Globus pallidus (tissue), 1 donor: ENCODE measurements around the gene RPS10.
A peak's percentile ranks its signal among the peaks of the same experiment; 100 is the strongest.
"Not testable (repeated sequence)": the region's sequence is repeated elsewhere in the genome, so short reads cannot be mapped to it uniquely, and the experiment has no call there.

Experiments
- DNase-seq: peaks from one replicate; pipeline ENCODE4 v3.0.0-alpha.2; 2015; ENCODE audit warnings: low spot score

RPS10 gene

DNA sequence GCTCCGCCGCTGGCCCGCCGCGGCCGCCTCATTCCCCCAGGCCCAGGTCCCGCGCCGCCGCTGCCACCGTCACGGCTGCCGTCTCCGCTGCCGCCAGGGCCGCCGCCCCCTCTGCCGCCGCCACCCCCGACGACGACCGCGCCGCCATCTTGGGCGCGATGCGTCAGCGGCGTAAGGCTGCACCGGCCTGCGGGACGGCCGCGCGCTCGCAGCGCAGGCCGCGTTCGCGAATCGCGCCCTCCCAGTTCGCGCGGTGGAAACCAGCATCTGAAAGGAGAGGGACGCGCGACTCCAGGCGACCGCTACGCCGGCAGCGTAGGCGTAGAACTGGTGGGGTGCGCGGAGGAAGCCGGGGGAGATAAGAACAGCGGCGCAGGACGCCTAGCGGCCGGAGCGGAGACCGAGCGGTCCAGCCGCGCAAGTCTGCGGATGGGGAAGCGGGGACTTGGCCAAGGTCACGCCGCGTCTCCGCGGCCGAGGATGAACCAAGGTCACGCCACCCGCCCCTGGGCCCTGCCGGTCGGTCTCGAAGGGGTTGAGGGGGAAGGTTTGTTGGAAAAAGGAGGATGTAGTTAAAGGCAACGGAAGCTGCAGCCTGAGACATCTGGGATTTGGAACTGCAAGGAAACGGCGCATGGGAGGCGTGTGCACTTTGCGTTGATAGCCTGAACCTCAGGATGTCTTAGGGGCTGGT, 33.2 kb downstream of the RPS10 start, which contains the start of gene NUDT3:
NUDT3 (minus strand) TSS at position 173 of the 694 bp plus-strand sequence. CDS start 307 bp downstream, outside the sequence.
- peak; percentile 97 for DNase-seq

DNA sequence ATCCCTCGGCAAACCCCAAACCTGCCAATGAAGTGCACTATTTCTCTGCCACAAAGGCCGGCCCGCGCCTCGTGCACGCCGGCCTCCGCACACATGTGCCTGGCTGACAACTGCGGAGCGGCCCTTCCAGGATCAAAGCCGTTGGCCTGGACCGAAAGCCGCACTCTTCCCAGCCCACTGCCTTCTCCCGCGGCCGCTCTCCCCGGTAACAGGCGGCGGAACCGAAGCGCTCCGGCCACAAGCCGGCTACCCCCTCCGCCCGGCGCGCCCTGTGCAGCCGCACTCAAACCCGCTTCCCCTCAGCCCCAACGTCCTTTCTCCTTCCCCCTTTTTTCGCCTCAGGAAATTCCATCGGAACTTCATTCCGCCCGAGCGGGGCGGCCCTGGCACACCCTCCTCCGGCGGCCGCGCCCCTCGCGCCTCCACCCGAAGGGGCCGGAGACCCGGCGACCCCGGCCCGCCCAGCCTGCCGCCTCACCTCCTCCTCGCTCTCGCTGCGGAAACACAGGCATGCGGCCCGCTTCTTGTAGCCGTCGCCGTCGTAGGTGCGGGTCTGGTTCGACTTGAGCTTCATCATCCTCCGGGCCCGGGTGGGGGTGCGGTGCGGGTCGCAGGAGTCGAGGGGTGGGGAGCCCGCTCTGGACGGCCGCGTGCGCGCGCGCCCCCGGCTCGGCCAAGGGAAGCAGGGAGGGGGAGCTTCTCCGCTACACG, 33.9 kb downstream of the RPS10 start:
- peak; percentile 41 for DNase-seq

DNA sequence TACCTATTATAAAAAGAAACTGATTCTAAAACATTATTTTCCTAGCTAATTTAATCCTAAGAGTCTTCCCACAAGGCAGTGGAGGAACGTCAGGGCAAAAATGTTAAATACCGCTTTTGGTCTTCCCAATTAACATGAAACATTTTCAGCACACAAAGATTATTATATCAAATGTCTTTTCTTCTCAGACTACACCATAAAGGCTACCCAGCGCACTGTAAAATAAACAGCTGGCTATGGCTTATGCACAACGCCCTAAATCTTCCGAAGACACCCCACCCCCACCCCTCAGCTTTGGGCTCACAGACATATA, 34.4 kb downstream of the RPS10 start:
- peak; percentile 22 for DNase-seq

DNA sequence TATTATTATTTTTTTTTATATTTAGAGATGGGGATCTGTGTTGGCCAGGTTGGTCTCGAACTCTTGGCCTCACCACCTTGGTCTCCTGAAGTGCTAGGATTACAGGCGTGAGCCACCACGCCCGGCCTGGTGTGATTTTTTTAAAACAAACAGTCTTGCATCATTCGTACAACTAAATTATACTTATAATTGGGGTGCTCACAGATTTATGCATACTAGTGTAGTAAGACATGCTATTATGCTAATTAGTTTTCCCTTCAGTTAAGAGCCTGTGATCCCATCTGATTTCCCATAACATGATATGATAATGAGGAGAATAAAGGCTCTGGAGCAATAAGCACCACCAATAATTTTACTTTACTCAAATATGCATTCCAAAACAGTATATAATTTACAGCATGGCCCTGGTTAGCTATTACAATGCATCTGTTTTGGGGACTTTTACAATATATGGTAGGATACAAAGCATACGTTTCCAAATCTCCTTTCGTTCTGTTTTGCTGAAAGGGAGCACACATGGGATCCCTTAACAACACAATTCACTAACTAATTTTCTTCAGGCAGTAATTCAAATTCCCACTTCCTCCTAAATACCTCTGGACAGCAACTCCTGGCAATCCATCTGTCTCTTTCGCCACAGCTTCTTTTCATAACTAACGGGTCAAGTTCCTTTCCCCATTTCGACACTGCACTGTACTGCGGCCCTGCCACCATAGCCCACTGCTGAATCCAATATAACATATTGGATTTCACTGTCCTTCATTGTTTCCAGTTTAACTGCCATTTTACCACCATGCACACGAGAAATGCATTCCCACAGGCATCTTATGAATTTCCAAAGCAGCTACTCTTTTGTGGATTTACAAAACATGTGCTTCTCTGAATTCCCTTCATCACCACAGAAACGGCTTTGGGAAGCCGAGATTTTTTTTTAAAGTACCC, 35.1 kb downstream of the RPS10 start:
- DNase-seq: peak; percentile 51

DNA sequence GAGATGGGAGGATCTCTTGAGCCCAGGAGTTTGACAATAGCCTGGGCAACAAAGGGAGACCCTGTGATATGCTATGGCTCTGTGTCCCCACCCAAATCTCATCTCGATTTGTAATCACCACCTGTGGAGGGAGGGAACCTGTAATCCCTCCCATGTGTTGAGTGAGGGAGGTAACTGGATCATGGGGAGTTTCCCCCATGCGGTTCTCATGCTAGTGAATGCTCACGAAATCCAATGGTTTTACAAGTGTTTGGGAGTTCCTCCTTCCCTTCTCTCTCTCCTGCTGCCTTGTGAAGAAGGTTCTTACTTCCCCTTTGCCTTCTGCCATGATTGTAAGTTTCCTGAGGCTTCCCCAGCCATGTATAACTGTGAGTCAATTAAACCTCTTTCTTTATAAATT, 36.8 kb downstream of the RPS10 start:
- DNase-seq: no peak

DNA sequence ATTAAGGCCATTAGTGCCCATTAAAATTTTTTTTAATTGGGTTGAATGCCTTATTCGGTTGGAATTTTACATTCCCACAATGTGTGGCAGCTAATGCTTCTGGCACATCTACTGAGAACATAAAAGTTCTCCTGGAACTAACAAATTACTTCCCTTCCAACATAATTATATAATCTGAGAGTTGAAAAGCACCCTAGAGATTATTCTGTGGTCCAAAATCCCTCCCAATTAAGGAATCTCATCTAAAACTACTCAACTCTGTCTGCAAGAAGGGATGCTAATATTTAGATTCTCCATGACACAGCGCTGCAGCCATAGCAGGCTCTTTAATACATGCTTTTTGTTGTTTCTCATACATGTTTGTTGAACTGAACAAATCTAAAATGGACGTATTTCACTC, 37.4 kb downstream of the RPS10 start:
- DNase-seq: no peak

DNA sequence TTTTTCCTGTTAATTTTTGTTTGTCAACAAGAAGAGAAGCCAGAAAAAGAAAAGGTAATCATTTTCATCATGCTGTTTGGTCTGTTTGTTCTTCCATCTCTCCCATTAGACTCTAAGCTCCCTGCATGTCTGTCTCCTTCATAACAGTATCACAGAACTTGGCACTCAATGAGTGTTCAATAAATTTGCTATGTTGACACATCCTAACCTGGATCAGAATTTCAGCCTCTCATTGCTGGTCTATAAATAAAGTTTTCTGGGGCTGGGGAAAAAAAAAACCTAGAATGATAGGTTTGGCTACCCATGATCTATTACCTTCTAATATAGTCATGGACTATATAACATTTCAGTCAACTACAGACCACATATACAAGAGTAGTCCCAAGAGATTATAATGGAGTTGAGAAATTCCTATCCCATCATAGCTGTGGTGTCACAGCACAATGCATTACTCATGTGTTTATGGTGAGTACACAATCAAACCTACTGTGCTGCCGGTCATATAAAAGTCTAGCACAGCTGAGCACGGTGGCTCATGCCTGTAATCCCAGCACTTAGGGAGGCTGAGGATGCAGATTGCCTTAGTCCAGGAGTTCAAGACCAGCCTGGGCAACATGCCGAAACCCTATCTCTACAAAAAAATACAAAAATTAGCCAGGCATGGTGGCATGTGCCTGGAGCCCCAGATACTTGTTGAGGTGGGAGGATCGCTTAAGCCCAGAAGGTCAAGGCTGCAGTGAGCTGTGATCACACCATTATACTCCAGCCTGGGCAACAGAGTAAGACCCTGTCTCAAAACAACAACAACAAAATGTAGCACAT, 39.3 kb downstream of the RPS10 start:
- DNase-seq: no peak

DNA sequence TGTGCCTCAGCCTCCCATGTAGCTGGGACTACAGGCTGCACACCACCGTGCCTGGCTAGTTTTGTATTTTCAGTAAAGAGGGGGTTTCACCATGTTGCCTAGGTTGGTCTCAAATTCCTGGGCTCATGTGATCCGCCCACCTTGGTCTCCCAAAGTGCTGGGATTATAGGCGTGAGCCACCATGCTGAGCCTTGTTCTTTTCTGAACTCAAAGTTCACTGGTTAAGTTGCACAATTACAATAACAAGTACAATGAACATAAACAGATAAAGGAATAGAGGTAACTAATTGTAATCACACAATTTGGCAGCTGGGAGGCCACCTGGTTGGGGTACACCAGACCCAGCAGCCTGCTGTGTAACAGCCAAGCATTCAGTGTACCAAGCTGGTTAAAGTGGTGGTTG, 40.1 kb downstream of the RPS10 start:
- DNase-seq: no peak

DNA sequence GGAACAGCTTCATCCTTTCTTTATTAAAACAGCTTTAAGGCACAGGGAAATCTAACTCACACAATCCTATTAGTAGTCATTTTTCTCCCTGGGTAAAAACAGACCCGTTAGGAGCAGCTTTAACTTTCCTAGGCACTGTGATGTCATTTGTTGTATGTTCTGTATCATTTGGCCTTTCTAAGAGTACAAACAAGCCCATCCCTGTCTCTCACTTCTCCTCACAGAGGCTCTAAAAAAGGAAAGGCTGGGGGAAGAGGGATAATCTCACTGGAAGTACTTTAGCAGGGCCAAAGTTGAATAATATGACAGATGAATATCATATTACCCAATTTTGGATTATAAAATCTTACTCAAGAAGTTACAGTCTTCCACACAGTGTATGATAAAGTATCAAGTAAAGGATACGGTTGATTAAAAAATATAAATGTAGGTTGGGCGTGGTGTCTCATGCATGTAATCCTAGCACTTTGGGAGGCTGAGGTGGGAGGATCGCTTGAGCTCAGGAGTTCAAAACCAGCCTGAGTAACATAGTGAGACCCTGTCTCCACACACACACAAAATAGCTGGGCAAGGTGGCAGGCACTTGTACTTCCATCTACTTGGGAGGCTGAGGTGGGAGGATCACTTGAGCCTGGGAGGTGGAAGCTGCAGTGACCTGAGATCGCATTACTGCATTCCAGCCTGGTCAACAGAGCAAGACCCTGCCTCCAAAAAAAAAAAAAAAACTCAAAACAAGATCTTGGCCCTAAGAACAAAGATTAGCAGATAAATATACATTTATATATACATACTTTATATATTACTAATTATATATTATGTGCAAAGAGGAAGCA, 41.3 kb downstream of the RPS10 start:
- no peak for DNase-seq

DNA sequence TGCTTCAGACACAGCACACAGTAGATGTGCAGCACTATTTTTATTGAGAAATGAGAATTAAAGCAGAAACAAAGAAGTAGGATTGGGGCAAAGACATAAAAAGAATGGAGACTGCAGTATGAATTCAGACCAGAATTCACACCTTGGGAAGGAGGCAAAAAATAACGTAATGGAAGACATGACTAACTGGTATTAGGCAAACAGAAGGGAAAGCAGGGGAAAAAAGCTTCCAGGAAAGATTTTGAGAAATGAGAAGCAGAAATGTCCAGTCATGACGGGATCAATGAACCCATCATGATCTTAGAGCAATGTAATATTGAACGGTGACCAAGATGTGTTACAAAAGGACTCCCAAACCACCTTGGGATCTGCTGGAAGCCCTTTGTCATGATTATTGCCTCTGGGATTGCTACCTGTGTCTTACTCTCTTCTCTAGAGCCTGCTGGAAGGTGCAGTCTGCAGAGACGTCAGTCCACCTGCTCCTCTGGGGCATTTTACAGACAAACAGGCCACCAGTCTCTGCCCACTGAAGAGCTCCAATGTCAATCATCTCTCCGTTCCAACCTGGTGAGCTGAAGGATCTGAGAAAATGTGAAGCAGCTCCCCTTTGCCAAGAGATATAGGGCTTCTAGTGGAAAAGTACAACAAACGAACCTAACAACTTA, 42.1 kb downstream of the RPS10 start:
- no peak for DNase-seq

DNA sequence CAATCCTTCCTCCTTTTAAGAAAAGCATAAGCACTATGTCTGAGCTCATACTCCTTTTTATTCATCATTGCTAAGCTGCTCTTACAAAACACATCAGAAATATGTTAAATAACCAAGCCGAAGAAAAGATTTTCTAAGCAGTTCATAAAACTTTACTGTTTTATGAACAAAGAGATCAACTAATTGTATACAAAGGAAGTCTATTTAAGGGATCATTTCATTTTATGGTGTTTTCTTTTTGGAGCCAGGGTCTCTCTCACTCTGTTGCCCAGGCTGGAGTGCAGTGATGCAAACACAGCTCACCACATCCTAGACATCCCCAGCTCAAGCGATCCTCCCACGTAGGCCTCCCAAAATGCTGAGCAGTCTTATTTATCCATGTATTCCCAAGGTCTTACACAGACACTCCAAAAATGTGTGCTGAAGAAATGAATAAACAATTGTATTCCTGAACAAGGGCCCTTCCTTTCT, 42.7 kb downstream of the RPS10 start:
- DNase-seq: no peak

DNA sequence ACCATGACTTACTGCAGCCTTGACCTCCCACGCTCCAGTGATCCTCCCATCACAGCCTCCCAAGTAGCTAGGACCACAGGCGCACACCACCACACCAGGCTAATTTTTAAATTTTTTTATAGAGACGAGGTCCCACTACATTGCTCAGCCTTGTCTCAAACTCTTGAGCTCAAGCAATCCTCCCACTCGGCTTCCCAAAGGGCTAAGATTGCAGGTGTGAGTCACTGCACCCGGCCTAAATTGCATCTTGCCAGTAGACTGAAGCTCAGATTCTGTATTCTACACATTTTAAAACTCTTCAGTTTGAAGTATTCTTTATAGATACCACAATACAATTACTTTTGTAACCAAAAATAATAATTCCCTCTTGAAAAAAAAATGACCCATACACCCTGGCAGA, 44.8 kb downstream of the RPS10 start:
- DNase-seq: no peak

DNA sequence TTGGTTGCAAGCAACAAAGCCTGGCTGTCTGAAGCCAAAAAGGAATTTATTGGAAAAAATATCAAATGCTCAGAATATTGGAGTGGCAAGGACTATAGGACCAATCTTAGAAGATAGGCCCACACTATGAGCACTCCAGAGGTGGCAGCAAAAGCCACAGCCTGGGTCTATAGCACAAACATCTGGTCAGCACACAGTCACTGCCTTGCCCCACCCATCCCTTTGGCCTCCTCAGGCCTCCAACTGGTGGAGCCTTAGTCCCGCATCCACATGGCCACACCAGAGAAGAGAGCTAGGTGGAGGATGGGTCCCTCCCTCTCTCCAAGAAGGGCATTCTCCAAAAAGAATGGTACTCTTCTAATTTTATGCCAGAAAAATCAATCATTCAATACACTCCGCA, 47.4 kb downstream of the RPS10 start:
- DNase-seq: no peak

DNA sequence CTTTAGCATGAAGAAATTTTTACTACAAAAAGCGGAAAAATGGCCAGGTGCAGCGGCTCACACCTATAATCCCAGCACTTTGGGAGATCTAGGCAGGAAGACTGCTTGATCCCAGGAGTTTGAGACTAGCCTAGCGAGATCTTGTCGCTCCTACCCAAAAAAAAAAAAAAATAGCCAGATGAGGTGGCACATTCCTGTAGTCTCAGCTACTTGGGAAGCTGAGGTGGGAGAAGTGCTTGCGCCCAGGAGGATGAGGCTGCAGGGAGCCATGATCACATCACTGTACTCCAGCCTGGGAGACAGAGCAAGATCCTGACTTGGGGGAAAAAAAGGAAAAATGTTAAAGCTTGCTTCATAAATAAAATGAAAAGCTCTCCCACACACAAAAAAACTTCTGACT, 47.9 kb downstream of the RPS10 start:
- no peak for DNase-seq

DNA sequence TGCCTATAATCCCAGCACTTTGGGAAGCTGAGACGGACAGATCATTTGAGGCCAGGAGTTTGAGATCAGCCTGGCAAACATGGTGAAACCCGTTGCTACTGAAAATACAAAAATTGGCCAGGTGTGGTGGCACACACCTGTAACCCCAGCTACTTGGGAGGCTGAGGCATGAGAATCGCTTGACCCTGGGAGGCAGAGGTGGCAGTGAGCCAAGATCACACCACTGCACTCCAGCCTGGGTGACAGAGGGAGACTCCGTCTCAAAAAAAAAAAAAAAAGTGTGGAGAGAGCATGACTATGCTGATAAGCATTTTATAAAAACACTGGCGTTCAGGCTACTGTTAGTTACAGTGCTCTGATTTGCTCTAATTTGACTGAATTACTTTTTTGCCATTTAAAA, 48.3 kb downstream of the RPS10 start:
- DNase-seq: not testable (repeated sequence)

DNA sequence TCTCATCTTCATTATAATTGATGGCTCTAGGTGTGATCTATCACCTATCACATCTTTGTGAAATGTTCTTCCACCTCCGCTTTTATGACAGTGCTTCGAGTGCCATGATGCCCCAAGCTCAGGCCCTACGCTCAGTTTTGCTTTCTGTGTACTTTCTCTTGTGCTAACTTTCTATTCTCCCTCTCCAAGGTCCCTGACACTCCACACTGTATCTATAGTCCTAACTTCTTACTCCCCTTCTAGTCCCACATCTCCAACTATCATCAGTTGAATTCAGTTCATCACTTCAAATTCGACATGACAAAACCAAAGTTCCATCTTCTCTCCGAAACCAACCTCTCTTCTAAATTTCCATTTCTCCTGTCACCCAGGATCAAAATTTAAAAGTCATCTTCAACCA, 50.0 kb downstream of the RPS10 start:
- DNase-seq: no peak

DNA sequence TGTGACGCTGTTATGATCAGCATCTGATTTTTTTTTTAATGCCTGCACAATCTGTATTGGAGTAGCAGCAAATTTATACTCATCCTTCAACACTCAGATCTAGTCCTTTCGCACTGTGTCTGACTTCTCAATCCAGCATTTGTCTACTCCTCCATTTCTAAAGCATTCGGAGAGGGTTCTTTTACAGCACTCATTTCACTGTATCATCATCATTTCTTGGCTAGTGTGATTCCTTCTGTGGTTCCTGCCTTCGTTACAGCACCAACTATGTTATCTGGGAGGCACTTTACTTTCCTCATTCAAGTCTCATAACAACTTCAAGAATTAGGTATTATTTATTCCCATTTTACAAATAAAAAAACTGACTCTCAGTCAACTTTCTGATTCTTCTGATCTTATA, 51.4 kb downstream of the RPS10 start:
- no peak for DNase-seq

DNA sequence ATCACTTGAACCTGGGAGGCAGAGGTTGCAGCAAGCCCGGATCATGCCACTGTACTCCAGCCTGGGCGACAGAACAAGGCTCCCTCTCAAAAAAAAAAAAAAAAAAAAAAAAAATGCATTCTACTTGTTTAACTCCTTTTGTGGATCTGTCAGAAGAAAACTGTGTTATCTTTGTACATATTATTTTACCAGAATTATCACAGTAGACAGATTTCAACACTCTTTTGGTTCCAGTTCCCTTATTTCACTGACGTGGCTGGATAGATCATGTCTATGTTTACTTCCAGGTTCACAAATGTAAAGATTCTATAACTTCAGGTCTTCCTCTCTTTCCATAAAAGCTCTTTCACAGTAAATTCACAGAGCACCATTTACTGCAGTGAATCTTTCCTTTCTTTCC, 51.8 kb downstream of the RPS10 start:
- DNase-seq: peak; percentile 21

DNA sequence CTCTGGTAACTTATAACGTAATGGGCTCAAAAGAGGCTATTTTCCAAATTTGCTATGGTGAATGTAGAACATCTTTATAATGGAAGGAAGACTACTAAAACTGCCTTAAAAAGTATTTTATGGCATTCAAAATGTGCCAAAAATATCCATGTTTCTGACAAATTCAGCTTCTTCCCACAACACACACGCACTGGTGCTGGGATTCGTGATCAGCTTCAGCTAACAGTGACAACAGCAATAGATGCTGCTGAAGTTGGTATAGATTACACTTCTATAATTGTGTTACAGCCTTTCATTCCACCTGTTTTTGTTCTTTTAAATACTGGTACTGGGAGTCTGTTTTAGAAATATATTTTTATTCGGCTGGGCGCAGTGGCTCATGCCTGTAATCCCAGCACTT, 52.4 kb downstream of the RPS10 start:
- DNase-seq: no peak

DNA sequence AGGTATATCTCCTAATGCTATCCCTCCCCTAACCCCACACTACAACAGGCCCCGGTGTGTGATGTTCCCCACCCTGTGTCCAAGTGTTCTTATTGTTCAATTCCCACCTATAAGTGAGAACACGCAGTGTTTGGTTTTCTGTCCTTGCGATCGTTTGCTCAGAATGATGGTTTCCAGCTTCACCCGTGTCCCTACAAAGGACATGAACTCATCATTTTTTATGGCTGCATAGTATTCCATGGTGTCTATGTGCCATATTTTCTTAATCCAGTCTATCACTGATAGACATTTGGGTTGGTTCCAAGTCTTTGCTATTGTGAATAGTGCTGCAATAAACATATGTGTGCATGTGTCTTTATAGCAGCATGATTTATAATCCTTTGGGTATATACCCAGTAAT, 54.0 kb downstream of the RPS10 start:
- not testable (repeated sequence) for DNase-seq
